Muscle of back (tissue), 11 donors: ENCODE results near the gene CAMTA1. TPM values are rescaled to one million over a fixed set of nuclear protein-coding genes. Genes with fewer than 3 reads are reported as not detected.
"Not testable (repeated sequence)": the region's sequence is repeated elsewhere in the genome, so short reads cannot be mapped to it uniquely, and the experiment has no call there.

Experiments
- DNase-seq, 3 donors: peaks; one replicate each; pipeline versions ENCODE4 v3.0.0 to v3.0.0-alpha.2; 2013
- polyA plus RNA-seq, 10 donors: library from polyadenylated mRNA; unstranded; fragments of 120-200 nt; gene quantifications; one replicate each; pipeline ENCODE4 v1.2.1, GENCODE V29; 2013; ENCODE audit not compliant: insufficient read length in 10 of 10

CAMTA1 gene
- polyA plus RNA-seq, 10 donors: 36.4 to 49.7 (median 44.0) TPM

DNA sequence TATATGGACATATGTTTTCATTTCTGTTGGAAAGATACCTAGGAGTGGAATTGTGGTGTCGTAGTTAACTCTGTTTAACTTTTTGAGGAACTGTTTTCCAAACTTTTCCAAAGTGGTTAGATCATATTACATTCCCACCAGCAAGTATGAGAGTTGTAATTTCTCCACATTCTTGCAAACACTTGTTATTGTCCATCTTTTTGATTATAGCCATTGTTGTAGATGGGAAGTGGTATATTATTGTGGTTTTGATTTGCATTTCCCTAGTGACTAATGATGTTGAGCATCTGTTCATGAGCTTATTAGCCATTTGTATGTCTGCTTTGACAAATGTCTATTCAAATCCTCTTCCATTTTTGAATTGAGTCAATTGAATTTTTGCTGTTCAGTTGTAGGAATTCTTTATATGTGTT is 19.8 kb downstream of the CAMTA1 start:
- DNase-seq: no peak

DNA sequence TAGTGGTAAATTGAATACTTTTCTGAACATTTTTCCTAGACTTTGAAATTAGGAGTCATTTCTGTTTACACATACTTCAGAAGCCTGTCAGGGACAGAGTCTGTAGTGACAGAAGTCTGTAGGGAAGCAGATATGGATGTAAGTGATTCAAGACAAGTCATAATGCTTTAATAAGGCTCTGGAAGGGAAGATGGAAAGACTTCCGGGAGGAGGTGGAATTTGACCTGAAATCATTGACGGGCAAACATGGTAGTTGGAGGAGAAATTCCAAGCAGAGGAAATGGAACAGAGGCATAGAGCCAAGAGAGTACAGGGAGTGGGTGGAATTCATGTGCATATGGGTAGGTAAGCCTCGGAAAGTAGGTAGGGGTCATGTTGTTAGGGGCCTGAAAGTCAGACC is 22.5 kb downstream of the CAMTA1 start:
- DNase-seq: no peak

DNA sequence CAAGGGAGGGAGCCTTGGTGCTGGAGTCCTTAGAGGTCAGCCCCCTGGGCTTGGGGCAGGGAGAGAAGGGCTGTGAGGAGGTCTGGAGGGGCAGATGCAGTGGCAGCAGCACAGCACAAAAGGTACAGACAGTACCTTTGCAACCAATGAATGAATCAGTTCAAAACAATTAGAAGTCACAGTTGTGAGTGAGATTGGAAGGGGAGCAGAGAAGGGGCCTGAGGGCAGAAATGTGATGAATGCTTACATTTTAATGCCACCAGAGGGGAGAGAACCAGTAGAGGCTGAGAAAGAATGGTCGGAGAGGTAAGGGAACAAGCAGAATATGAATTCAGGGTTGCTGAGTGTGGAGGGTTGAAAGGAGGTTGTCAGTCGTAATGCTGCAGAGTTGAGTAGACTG is 24.2 kb downstream of the CAMTA1 start:
- no peak for DNase-seq

DNA sequence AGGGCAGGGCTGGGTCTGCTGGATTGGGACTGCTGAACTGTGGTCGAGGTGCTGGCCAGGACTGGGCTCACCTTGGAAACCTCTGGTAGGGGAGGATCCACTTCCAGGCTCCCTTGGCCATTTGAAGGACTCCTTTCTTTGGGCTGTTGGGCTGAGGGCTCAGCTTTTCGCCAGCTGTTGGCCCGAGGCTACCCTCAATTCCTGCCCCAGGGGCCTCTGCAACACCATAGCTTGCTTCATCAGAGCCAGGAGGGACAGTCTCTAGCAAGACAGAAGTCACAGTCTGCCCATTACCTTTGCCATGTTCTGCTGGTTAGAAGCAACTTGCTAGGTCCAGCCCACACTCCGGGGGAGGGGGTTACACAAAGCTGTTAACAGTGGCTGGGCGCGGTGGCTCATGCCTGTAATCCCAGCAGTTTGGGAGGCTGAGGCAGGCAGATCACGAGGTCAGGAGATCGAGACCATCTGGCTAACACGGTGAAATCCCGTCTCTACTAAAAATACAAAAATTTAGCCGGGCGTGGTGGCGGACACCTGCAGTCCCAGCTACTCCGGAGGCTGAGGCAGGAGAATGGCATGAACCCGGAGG is 25.0 kb downstream of the CAMTA1 start:
- DNase-seq: not testable (repeated sequence)

DNA sequence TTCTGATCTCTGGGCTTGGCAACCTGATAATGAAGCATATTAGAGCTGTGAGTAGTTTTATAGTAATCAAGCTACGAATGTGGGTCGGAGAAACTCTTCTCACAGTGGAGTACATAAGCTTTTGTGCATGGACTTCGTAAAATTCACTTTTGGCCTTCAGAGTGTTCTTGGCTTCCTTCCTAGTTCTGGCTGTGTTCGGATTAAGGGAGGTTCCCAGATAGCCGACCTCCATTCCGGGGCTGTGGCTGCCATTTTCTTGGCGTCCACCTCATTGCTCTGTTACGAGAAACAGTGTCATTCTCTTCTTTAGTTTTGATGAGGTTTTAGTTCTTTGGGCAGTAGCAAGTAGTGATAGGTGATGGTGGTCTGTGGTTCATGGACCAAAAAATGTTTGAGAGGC is 26.3 kb downstream of the CAMTA1 start:
- peak in 2 of 3 donors; percentile 21 to 45 for DNase-seq

DNA sequence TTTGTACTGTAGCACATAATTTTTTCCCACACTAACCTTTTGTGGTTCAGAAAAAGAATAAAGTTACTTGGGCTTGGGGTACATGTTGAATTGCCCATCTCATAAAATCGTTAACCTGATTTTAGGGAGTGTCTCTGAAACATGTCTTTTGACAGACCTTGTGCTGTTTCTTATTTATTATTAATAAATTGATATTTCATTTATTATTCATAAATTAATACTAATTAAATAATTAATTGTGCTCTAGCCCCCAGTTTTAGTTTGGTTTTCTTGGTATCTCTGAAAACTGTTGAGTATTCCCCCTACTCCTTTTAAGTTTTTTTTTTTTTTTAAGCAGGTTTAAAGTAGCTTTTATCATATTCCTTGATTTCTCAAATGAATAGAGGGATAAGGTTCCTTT is 27.9 kb downstream of the CAMTA1 start:
- no peak for DNase-seq

DNA sequence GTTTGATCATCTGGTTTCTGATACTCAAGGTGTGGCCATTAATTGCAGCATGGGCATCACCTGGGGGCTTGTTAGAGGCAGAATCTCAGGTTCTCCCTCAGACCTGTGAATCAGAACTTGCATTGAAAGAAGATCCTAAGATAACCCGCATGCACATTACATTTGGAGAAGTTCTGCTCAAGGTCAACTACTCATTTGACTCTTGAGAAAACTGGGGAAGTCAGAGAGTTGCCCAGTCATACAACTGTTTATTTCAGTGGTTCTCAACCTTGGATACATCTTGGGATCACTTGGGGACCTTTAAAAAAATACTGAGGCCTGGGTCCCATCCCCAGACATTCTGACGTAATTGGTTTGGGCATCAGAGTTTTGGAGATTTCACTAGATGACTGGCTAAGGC is 30.5 kb downstream of the CAMTA1 start:
- DNase-seq: no peak

DNA sequence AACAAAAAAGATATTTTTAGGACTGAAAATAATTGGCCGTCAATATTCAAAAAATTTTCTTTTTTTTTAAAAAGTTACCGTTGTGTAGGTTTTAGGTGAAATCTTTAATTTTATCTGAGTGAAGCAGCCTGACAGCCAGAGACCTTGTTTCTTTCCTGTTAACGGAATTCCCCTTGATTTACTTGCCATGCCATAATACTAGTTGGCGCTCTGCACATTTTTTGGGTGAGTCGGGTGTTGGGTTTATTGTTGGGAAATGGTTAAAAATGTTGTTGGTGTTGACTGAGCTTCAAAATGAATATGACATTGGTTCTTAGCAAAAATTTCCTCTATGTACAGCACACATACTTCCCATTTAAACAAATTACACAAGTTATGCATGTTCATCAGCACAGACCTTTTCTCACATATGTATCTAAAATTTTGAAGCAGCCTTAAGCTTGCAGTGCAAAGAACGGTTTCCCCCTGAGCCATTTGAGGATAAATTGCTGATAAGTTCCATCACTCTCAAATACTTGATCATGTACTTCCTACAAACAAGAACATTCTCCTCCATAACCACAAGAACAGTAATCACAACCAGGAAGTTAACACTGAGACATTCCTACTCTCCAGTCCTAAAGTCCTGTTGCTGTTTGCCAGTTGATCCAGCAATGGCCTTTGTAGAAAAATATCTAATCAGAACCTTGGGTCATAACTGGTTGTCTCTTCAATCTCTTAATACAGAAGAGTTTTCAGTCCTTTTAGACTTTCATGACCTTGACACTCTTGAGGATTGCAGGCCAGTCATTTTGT is 34.2 kb downstream of the CAMTA1 start:
- DNase-seq: no peak

DNA sequence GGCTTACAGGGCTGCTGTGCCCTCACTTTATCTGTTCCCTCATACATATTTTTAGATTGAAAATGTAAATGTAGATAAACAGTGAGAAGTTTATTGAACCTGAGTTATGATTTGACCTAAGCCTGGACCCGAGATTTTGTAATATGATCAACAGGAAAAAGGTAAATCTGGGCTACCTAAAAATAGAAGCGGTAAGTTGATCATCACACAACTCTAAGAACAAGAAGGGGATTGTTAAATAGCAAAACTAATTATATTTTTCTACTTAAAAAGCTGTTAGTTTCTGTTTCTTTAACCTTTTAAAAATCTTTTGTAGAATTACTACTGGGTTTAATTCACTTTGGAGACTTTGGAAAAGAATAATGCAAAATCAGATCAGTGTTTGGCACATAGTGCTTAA is 35.6 kb downstream of the CAMTA1 start:
- DNase-seq: no peak

DNA sequence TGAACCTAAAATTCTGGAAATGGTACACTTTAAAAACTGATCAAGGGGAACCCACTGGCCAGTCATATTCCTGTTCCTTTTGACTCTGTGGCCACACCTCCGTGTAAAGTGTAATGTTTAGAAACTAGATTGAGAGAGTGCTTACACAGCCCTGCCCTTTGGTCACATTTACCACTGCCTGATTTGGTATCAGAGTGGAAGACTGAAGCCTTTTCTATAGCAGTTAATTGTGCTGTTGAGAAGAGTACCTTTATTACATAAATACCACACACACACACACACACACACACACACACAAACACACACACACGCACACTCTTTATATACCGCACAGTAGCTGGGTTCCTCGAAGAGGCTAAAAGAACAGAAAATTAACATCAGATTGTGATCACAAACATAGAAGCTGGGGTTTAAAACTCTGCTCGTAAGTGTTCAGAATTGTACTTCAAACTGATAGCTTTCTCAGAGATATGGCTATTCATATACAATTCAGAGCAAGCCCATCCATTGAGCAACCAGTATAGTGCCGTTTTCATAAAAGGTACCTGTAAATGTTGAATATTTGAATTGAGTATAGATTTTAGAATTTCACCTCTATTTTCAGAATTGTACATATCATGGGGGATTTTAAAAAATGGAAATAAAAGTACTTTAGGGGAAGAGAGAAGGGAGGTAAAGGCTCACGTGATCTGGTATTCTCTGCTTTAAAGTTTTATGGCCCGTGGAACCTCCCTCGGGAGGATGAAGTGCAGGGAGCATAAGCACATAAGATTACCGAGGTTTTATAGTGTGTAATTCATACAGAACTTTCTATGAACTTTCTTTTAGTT is 37.5 kb downstream of the CAMTA1 start:
- DNase-seq: no peak

DNA sequence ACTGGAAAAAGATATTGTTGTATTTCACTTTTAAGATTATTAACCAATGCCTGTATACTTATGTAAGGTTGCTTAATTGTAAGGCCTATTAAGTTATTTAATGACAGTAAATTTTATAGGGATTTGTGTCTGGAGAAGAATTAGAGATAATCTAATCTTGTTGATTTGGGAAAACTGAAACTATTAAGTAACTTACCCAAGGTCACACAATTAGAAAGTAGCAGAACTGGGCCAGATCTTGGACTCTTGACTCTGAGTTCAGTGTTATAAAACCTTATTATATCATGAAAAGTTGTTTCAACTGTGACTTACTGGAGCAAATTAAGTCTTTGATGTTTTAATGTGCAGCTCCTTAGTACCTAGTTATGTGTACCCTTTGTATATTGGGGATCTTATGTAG is 38.5 kb downstream of the CAMTA1 start:
- DNase-seq: no peak

DNA sequence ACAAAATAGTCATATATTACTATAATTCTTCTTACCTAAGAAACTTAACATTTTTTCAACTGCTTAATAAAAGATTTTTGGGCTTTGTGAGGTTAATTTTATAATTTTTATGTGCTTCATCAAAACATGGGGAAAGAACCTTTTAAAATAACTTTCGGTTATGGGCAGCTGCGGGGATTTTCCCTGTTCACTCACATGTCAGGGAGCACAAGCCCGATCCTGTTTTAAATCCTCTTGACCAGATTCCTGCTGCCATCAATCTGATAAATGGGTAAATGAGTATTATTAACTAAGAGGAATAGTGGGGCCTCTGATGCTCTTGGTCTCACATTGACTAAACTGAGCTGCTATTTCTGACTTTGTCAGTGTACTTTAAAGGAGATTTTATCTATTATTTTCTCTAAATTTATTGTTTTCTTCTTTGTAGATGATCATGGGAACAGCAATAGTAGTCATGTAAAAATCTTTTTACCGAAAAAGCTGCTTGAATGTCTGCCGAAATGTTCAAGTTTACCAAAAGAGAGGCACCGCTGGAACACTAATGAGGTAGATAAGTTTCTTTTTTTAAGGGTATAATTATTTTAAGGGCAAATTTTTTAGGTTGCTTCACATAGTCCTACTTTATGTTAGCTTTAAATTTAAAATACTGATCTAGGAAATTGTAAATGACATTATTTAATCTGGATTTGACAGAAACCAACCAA is 39.6 kb downstream of the CAMTA1 start:
- no peak for DNase-seq

DNA sequence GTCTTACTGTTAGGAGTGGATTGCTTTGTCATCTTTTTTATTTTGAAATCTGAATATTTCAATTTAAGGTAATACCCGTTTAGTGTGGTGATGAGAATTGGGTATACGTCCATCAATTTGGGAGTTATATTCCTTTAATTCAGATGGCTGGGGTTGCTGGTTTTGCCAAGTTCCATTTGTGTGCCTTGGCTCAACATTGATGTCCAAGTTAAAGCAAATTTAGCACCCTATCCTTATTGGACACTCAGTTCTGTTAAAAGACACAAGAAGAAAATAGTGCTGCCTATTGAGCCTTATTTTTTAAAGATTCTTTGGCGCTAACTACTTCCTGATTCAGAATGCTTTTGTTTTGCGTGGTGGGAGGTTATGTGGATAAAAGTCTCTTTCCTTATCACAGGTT is 40.6 kb downstream of the CAMTA1 start:
- no peak for DNase-seq

DNA sequence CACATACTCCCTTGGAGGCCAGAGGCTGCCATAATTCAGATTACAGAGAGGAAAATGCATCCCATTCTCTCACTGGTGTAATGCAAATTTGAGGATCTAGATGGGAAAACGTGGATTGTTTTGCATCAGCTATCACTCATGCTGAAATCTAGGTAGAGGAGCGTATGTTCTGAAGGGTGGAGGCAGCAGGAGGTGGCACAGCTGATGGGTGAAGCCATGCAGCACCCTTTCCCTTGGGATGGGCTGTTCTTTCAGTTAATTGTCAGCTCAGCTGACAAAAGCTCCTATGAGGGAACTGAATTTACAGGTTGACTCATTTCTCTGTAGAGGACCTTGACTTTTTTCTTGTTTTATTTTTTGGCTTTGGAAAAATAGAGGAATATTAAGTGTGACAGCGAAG is 41.8 kb downstream of the CAMTA1 start:
- DNase-seq: no peak

DNA sequence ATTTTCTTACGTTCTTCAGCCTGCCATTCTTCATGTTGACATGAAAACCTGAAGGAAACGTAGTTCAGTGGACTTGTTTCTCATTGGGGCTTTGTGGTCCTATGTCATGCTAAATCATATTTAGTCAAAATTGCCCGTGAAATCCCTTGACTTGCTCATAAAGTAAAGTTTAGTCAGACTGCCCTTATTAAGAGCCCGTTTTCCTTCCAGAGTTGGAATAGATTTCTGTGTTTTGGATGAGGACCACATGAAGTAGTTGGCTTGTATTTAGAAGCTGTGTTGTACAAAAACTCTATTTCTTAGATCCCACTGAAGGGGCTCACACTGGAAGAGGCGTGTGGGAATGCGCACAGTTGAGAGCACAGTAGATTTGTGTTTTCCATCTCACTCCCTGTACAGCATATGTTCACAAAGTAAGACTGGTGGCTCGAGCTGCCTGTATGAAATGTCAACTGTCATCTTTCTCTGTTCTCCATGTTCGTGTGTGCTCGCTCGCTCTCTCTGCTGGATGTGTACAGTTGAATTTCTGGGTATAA is 42.4 kb downstream of the CAMTA1 start:
- peak in 2 of 3 donors; percentile 17 to 31 for DNase-seq

DNA sequence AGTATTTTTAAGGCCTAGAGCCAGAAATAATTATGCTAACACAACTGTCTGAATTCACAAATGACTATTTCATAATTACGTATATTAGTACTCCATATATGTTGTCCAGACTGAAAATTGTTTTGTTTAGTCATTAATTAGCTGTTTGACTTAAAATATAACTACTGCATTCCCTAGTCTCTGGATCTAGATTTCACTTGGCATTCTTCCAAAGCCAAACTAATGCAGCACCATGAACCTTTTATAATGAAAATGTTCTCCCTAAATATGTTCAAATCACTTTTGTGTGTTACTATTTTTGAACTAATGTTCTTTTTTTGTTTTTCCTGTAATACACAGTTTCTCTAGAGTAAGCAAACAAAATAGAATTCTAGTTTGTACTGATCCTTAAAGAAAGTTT is 46.1 kb downstream of the CAMTA1 start:
- no peak for DNase-seq

DNA sequence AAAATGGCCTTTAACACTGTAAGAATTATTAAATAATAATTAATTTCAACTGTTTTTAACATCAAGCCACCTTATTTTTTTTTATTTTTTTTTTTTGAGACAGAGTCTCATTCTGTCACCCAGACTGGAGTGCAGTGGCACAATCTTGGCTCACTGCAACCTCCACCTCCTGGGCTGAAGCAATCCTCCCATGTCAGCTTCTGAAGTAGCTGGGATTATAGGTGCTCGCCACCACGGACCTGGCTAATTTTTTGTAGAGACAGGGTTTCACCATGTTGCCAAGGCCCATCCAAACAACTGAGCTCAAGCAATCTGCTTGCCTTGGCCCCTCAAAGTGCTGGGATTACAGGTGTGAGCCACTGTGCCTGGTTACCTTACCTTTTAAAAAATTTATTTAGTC is 46.8 kb downstream of the CAMTA1 start:
- DNase-seq: not testable (repeated sequence)

DNA sequence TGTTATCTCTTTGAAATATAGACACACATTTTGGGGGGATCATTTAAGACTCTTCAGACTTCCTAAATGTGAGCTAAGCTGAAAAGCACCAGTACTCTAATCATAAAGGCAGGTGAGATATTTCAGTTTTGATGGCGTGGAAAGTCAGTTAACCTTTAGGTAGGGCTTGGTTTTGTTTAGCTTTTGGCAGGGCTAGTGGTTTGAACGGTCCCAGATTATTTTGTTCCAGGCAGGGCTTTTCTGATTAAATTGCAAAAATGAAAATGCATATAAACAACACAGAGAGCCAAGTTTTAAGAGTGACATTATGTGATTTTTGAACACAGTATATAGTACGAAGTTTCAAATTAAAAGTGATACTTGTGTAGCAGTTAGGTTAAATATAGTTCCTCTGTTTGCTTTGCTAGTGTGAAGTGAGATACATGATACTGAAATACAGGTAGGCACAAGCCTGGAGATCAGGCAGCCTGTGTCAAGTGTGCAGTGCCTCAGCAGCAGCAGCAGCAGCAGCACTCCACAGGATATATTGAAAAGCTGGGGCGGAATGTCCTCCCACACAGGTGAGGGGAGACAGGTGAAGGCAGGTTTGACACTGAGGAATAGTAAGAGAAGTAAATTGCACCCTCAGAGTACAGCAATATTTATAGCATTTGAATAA is 47.4 kb downstream of the CAMTA1 start:
- DNase-seq: no peak

DNA sequence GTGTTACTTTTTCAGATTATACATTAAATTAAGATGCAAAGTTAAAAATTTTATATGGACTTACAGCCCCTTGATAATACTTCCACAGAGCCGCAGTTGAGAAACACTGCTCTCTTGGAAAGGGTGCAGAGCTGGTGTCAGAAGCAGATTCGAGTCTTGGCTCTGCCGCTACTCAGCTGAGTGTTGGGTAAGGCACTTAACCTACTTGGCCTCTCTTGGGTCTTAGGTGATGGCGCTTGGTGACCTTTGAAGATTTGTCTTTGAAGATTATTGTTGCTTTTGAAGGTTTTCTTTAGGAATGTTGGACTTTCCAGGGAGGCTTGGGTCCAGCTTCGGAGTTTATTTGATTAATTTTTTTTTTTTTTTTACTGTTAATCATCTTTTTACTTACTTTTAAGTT is 48.5 kb downstream of the CAMTA1 start:
- DNase-seq: no peak

DNA sequence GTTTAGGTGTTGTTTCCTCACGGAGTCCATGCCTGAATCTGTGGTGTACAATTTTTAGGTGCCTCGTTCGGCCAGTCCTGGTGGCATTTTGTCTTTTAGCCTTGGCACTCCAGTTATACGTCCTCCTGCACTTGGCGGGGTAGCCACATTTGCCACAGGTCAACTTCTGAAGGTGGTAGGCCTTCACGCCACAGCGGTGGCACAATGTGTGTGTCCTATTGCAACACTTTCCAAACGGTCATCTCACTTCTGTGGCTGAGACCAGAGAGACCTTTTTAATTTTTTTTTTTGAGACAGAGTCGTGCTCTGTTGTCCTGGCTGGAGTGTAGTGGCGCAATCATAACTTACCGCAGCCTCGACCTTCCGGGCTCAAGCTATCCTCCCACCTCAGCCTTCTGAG is 49.1 kb downstream of the CAMTA1 start:
- DNase-seq: no peak

DNA sequence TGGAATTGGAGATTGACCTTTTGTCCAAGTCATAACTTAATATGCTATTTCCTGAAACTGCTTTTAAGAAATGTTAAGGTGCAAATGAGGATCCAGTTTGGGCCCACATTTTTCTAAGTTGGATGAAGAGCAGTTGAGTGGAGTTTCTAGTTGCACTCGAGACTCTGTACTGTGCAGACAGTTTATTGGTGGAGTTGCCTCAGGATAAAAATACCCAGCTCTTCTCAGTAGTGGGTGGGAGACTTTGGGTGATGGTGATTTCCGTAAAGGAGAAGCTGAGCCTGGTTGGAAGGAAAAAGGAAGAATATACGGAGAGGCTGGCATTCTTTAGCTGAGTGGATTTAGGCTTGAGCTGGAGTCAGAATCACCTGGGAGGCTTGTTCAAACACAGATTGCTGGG is 49.9 kb downstream of the CAMTA1 start:
- DNase-seq: no peak
